GM03348 (cell line): ENCODE measurements around the gene FAM200C.
"Not testable (repeated sequence)": the region's sequence is repeated elsewhere in the genome, so short reads cannot be mapped to it uniquely, and the experiment has no call there.

Source experiments
- DNase-seq: peaks from one replicate; pipeline ENCODE4 v3.0.0; 2012; ENCODE audit warnings: low spot score

Gene FAM200C

DNA sequence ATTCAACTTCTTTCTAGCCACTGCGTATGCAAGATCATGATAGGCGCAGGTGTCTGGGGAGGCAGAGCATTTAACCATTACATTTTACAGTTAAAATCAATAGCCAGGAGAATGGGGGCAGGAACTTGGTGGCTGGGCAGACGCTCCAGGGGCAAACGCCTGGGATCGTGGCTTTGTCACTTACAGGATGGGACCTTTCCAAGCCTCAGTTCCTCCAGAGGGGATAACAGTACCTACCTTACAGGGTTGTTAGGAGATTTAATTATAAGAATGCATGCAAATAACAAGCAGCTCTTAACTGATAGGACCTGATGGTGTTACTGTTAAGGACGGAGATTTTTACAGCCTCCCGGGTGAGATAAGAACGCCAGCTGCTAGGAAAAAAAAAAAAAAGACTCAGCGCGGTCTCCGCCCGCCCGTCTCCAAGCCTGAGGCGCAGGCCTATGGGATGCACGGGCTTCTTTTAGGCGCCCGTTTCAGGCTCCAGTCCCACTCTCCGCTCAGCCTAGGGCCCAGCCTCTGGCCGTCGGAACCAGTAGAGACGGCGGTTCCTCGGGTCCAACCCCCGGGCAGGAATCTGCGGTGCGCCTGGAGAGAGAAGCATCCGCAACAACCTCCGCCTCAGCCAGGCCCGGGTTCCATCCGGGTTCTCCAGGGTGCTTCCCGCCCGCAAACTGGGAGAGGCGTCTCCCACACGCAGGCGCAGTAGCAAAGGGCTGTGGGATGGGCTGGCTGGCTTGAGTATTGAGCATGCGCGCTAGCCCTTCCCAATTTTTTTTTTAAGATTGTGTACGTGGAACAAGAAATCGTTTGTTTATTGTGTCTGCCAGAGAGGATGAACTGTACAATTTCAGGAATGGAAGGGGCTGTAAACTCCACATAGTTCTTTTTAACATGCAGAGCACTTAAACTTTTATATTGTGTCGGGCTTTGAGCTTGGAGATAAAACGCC, at the start of gene FAM200C:
TSS of gene FAM200C (minus strand) at position 653 of the 952 bp plus-strand sequence. CDS start 4,564 bp downstream, outside the sequence.
- DNase-seq, result peak; percentile 99

DNA sequence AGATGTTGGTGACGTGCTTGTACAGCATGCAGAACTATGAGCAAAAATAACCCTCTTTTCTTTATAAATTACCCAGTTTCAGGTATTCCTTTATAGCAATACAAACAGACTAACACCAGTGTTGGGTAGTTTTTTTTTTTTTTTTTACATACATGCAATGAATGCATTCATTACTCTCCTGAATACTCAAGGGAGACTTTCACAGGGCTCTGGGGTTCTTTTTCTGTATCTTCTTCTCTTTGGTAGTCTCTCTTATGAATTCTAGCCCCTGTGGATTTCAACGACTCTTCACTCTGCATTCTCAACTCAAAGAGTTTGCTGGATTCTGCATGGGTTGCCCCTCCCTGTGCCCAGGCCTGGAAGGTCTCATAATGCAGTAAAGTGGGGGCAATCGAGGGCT, 49.6 kb upstream of the FAM200C start:
- DNase-seq, result no peak

DNA sequence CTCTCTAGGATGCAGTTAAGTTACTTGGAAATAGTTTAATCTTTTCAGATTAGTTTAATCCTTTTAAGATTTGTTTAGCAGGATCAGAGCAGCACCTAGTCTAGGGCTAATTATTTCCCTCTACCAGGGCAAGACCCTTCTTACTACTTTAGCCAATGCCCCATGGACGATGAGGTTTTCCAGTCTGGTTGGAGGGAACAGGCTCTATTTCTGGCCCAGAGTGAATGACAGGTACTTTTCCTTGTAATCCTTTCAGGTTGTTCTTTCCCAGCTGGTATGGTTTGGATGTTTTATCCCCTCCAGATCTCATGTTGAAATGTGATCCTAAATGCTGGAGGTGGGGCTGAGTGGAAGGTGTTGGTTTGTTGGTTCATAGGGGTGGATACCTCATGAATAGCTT, 49.0 kb upstream of the FAM200C start:
- no peak for DNase-seq

DNA sequence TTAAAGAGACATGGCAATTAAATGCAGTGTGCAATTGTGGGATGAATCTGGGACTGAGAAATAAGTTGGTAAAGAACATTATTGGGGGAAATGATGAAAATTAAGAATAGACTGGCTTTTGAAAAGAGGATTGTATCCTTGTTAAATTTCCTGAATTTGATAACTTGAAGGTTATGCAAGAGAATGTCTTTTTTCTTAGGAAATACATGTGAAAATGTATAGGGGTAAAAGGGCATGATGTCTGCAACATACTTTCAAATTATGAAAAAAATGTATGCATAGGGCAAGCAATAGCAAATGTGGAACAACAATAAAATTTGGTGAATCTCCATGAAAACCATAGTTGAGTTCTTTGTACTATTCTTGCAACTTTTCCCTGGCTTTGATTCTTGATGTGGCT, 45.9 kb upstream of the FAM200C start:
- DNase-seq, result no peak

DNA sequence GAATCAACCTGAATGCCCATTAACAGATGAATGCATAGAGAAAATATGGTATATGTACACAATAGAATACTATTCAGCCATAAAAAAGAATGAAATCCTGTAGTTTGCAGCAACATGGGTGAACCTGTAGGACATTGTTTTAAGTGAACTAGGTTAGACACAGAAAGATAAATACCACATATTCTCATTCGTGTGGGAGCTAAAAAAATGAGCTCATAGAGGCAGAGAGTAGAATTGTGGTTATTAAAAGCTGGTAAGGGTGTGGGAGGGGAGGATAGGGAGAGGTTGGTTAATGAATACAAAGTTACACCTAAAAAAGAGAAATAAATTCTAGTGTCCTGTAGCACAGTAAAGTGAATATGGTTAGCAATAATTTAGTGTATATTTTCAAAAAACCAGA, 45.3 kb upstream of the FAM200C start:
- DNase-seq, result no peak

DNA sequence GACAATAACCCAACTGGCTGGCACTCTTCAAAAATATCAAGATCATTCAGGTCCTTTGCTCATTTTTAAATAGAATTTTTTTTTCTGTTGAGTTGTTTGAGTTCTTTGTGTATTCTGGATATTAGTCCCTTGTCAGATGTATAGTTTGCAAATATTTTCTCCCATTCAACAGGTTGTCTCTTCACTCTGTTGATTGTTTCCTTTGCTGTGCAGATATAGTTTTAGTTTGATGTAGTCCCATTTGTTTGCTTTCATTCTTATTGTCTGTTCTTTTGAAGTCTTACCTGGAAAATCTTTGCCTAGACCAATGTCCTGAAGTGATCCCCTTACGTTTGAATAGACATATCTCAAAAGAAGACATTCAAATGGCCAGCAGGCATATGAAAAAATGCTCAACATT, 44.6 kb upstream of the FAM200C start:
- no peak for DNase-seq

DNA sequence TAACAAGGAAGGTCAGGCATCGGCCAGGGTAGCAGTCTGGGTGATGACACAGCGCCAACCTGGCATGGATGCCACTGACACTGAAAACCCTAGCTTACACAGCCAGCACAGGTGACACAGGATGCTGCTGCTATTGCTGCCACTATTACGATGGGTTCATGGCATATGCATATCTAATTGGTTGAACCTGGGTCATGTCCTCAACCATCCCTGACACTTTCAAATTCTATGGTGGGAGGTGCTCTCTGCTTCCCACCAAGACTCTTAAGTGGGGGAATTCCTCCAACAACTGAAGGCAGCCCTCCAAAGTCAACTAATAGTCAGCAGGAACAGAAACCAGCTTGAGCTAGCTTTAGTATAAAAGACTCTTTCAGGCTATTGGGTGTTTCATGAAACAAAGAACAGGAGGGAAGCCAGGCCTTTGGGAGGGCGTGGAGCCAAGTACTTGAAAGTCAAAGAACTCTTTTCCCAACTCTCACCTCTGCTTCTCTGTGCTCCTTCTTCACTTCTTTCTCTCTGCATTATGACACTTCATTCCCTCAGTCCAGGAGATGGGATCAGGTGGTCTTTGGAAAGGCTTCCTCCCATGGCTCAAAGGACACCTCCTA, 43.1 kb upstream of the FAM200C start:
- DNase-seq, result no peak

DNA sequence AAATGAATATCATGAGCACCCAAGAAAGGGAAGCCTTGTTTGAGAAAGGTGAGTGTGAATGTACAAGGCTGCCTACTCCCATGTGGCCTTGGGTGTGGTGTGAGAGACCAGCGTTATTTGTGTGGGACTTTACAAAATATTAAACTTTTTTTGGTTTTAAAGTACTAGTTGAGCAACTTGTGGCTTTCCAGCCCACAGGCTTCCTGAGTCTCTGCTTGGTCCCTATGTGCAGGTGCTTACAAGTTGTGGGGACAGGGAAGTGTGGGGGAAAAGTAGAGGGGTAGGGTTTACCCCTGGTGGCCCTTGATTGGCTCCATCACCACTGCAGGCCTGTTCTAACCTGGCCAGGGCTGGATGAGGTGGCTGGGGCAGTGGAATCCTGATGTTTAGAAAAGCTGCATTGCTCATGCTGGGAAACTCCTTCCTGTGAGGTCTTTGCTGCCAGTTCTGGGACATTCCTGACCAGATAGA, 41.5 kb upstream of the FAM200C start:
- no peak for DNase-seq

DNA sequence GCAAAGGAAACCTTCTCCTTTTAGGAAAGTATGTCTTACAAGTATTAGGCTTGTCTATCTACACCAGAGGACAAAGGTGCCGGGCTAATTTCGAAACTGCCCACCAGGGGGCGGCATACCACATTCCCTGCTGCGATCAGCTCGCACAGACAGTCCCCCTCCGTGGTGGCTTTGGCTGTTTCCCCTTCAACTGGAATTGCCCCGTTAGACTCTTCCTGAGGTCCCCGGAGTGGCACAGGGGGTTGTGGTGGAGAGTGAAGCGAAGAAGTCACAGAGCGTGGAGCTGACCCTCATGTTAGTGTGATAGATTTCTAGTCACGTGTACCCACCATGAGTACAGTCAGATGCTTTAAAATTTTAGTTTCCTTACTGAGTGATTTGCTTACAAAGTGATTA, 39.3 kb upstream of the FAM200C start:
- DNase-seq, result peak; percentile 88

DNA sequence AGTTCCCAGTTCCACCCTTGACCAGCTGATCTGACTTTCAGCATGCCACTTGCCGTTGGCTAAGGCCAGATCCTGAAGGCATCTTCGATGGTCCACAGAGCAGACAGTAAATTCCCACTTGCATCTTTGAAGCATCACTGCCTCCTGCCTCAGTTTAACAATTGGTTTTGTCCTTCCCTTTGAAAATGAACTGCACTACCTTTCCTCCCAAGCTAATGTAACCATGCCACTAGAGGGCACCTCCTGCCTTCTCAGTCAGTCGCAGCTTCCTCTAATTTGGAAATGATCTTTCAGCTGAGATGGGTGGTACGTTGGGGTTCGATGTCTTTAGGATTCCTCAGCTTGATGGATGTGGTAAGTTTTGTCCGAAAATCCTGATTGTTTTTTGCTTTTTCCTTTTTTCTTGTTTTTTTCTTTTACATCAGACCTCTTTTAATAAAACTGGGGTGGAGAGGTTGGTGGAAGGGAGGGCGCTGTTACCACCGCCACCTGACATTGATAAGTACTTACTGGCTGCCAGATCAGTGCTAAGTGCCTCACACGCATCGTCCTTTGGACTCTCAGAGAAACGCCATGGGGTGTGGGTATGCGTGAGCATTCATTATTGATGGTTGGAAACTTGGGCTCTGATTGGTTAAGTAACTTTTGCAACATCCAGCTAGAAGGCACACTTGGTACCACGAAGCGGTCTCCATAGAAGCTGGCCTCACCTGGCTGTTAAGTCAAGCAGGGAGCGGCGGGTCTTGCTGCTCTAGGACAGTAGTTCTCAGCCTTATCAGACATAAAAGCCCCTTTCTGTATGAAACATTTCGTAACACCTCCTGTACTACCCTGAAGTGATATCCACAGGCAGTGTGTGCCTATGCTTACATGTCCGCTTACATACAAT, 38.7 kb upstream of the FAM200C start:
- peak; percentile 76 for DNase-seq

DNA sequence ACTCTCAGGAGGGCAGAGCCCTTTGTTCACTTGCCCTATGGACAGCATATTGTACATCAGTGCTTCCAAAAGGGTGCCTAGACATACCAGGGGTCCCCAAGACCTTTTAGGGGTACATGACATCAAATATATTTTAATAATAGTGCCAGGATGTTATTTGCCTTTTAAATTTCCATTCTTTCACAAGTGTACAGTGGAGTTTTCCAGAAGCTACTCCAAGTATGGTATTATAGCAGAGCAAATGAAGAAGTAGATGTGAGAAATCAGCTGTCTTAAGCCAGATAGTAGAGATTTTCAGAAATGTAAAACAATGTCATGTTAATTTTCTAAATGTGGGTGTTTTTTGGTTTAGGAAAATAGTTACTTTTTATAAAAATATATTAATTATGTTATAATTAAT, 37.4 kb upstream of the FAM200C start:
- no peak for DNase-seq

DNA sequence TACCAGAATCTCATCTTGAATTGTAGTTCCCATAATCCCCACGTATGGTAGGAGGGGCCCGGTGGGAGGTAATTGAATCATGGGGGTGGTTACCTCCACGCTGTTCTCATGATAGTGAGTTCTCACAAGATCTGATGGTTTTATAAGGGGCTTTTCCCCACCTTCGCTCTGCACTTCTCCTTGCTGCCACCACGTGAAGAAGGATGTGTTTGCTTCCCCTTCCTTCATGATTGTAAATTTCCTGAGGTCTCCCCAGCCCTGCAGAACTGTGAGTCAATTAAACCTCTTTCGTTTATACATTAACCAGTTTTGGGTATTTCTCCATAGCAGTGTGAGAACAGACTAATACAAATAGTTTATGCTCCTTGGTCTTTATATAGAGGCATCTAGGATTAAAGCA, 36.8 kb upstream of the FAM200C start:
- DNase-seq, result not testable (repeated sequence)

DNA sequence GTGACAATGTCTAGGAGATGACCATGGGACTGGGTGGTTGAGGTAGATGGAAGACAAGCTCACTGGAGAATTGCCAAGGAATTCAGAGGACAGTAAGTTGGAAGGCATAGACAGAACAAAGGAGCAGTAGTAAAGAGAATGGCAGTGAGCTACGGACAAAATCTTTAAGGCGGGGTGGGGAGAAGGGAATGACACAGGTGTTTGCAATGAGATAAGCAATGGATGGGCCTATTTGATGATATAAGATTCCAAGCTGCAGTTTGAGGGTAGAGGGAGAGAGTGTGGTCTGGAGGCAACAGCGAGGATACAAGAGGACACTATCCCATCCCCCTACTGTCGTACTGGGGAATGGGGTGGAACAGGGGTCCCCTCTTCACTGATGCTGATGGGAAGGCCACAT, 36.2 kb upstream of the FAM200C start:
- DNase-seq, result no peak

DNA sequence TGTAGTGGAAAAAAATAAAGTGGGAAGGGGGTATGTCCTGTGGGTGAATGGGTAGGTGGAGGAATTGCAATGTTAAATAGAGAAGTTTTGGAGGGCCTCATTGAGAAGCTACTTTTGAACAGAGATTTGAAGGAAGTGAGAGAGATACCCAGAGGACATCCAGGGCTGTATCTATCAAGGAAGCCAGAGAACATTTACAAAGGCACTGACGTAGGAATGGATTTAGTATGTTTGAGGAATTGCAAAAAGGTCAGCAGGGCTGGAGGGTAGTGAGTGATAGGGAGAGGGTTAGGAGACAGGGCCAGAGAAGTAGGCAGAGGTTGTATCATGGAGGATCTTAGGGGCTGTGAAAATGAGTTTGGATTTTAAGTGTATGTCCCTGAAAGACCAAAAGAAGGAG, 35.7 kb upstream of the FAM200C start:
- DNase-seq, result no peak

DNA sequence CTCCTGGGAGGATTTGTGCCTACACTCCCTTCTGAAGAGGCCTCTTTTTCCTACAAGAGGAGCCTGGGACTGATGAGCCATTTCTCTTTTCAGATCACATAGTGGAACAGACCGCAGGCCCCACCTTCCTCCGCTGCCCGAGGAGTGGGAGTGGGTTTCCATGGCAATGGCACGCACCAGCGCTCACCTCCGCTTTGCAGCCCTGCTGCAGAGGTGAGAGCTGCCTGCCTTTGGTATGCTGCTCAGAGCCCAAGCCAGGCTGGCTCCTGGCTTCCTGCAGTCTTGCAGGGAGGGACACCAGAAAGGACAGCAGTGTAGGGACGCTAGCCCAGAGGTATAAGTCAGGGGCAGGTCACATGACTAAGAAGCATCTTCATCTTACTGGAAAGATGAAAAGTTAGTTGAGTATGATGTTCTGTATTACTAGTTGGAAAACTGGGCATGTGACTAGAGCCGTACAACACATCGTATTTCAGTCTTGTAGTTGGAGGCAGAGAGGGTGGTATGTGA, 34.2 kb upstream of the FAM200C start:
- no peak for DNase-seq

DNA sequence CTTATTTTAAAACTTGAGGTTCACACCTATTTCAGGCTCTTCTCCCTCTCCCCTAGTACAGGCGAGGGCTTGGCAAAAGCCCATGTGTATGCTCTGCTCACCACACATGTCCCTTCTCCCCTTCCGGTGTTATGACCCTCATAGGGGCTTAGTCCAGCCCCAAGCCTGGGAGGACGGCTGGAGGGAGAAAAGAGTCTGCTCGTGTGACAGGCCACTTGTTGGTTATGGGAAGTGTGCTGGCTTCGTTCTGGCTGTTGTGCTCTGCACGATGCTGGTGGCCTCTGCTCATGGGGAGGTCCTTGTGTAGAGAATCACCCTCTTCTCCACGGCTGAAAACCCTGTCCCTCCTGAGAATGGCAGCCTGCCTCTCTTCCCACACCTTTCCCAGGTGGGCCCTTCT, 32.9 kb upstream of the FAM200C start:
- no peak for DNase-seq

DNA sequence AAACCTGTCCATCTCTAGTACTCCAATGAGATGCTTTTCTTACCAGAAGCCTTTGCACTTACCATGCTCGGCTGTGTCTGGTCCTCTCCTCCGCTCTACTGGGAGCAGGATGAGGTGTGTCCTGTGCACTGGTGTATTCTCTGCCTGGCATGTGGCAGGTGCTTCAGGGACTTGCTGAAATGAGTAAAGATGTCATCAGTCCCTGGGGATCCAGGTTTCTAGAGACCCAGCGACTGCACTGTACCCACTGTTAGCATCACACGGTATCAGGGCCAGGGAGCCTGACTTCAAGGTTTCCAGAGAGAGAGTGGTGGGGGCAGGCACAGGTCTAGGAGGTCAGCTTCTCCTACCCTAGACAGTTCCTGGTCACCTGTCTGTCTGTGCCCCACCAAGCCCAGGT, 32.3 kb upstream of the FAM200C start:
- DNase-seq, result no peak

DNA sequence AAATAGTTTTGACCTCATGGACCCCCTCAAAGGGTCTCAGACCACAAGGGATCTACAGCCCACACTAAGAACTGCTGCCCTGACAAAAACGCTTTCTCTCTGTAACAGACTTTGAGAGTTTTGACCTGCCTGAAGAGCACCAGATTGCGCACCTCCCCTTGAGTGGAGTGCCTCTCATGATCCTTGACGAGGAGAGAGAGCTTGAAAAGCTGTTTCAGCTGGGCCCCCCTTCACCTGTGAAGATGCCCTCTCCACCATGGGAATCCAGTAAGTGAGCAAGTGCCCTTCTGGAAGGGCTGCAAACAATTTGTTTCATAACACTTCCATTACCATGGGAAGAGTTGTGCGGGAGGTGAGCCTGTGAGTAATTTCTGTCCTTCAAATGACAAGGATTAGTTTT, 27.8 kb upstream of the FAM200C start:
- no peak for DNase-seq

DNA sequence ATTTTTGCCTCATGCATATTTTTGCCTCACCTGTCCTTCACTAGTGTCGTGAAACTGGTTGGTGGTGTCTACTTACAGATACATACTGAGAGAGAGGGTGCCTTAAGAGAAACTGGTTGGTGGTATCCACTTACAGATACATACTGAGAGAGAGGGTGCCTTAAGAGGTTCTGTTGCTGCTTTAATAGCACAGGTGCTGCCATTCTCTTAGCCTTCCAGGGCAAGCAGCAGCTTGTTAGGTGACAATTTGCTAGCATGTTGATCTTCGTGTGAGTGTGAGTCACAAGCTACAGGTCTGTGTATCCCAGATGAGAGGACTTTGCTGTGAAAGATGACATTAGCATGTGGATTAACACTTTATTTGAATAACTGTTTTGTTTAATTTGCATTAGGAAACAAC, 23.2 kb upstream of the FAM200C start:
- no peak for DNase-seq

DNA sequence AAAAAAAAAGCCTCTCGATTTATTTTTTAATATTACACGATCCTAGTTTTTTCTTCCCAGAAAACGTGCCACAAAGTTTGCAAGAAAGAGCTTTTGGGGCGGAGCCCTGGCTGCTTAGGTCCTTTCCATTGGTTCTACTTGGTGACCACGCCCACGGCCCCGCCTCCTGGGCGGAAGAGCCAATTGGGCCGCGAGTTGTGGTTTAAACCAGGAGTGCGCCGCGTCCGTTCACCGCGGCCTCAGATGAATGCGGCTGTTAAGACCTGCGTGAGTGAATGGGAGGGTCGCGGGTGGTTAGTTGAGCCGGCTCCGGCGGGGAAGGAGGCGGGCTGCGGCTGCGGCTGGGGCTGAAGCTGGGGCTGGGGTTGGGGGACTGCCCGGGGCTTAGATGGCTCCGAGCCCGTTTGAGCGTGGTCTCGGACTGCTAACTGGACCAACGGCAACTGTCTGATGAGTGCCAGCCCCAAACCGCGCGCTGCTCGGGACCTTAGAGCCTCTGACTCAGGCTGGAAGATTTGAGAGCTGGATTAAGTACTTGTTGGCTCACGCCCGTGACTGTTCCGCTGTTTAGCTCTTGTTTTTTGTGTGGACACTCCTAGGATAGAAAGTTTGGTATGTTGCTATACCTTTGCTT, 21.9 kb upstream of the FAM200C start, which contains the start of gene PTTG1:
TSS of gene PTTG1 (plus strand) at position 231 of the 634 bp plus-strand sequence. CDS start 458 bp downstream, outside the sequence.
- DNase-seq, result peak; percentile 95

DNA sequence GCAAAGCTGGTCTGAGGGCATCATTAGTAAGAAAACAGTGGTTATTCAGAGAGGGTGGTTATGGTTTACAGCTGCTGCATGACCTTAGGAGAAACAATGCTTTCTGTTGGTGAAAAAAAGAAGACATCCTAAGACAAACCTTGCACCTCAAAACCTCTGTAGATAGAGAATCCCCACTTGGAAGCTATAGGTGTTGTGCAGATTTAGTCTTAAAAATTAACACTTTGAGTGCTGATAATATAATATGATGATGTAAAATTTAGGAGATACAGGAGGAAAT, 20.4 kb upstream of the FAM200C start:
- no peak for DNase-seq
